Measurements from ENCODE around the gene LIFR.
"Not testable (repeated sequence)": the region's sequence is repeated elsewhere in the genome, so short reads cannot be mapped to it uniquely, and the experiment has no call there.

LIFR gene

GRCh38 chr5:38591523-38591849 is 35.0 kb upstream of the LIFR start:
- DNase-seq (ENCODE audit: insufficient read length, low spot score) (no peak), FAIRE-seq (no peak)
- no peak for TF ChIP-seq POLR2A (IDR thresholded peaks at IDR 0.05; ENCODE audit: low read depth, low read length)

GRCh38 chr5:38590838-38591522 is 34.5 kb upstream of the LIFR start:
- DNase-seq (ENCODE audit: insufficient read length, low spot score) (no peak), FAIRE-seq (peak; percentile 6)
- no peak for TF ChIP-seq POLR2A (IDR thresholded peaks at IDR 0.05; ENCODE audit: low read depth, low read length)

- DNase-seq (ENCODE audit: insufficient read length, low spot score) (no peak), FAIRE-seq (no peak)
- TF ChIP-seq POLR2A (IDR thresholded peaks at IDR 0.05; ENCODE audit: low read depth, low read length) = no peak
Observed at GRCh38 chr5:38589629-38590028, 33.2 kb upstream of the LIFR start.

- FAIRE-seq (no peak), DNase-seq (ENCODE audit: insufficient read length, low spot score) (no peak)
- no peak for TF ChIP-seq POLR2A (IDR thresholded peaks at IDR 0.05; ENCODE audit: low read depth, low read length)
Observed at GRCh38 chr5:38585816-38586215, 29.4 kb upstream of the LIFR start.

GRCh38 chr5:38583500-38583899 is 27.1 kb upstream of the LIFR start:
- no peak for FAIRE-seq
- DNase-seq (ENCODE audit: insufficient read length, low spot score) = no peak
- no peak for TF ChIP-seq POLR2A (IDR thresholded peaks at IDR 0.05; ENCODE audit: low read depth, low read length)

GRCh38 chr5:38582975-38583319 is 26.5 kb upstream of the LIFR start:
- FAIRE-seq (no peak), DNase-seq (ENCODE audit: insufficient read length, low spot score) (no peak)
- no peak for TF ChIP-seq POLR2A (IDR thresholded peaks at IDR 0.05; ENCODE audit: low read depth, low read length)

GRCh38 chr5:38582293-38582974 is 26.0 kb upstream of the LIFR start:
- no peak for DNase-seq (ENCODE audit: insufficient read length, low spot score)
- no peak for TF ChIP-seq POLR2A (IDR thresholded peaks at IDR 0.05; ENCODE audit: low read depth, low read length)
- no peak for FAIRE-seq

GRCh38 chr5:38581597-38581996 is 25.2 kb upstream of the LIFR start:
- DNase-seq (ENCODE audit: insufficient read length, low spot score) = no peak
- FAIRE-seq = no peak
- TF ChIP-seq POLR2A (IDR thresholded peaks at IDR 0.05; ENCODE audit: low read depth, low read length) = no peak

- FAIRE-seq = no peak
Observed at GRCh38 chr5:38579105-38579504, 22.7 kb upstream of the LIFR start.

GRCh38 chr5:38576961-38577684 is 20.7 kb upstream of the LIFR start:
- no peak for FAIRE-seq
- TF ChIP-seq POLR2A (IDR thresholded peaks at IDR 0.05; ENCODE audit: low read depth, low read length) = no peak
- no peak for DNase-seq (ENCODE audit: insufficient read length, low spot score)

More at GRCh38 chr5:38579105-38579504, 22.7 kb upstream of the LIFR start:
- DNase-seq (ENCODE audit: insufficient read length, low spot score) = no peak
- no peak for TF ChIP-seq POLR2A (IDR thresholded peaks at IDR 0.05; ENCODE audit: low read depth, low read length)

GRCh38 chr5:38576442-38576841 is 20.0 kb upstream of the LIFR start:
- no peak for DNase-seq (ENCODE audit: insufficient read length, low spot score)
- FAIRE-seq = no peak

GRCh38 chr5:38575476-38575875 is 19.0 kb upstream of the LIFR start:
- DNase-seq (ENCODE audit: insufficient read length, low spot score) (no peak), FAIRE-seq (no peak)
- no peak for TF ChIP-seq POLR2A (IDR thresholded peaks at IDR 0.05; ENCODE audit: low read depth, low read length)

More at GRCh38 chr5:38576442-38576841, 20.0 kb upstream of the LIFR start:
- TF ChIP-seq POLR2A (IDR thresholded peaks at IDR 0.05; ENCODE audit: low read depth, low read length) = no peak

GRCh38 chr5:38574009-38574408 is 17.6 kb upstream of the LIFR start:
- FAIRE-seq (no peak), DNase-seq (ENCODE audit: insufficient read length, low spot score) (no peak)
- TF ChIP-seq POLR2A (IDR thresholded peaks at IDR 0.05; ENCODE audit: low read depth, low read length) = no peak

- DNase-seq (ENCODE audit: insufficient read length, low spot score) (no peak), FAIRE-seq (no peak)
- TF ChIP-seq POLR2A (IDR thresholded peaks at IDR 0.05; ENCODE audit: low read depth, low read length) = no peak
Observed at GRCh38 chr5:38573521-38573920, 17.1 kb upstream of the LIFR start.

- no peak for TF ChIP-seq POLR2A (IDR thresholded peaks at IDR 0.05; ENCODE audit: low read depth, low read length)
- DNase-seq (ENCODE audit: insufficient read length, low spot score) = no peak
Observed at GRCh38 chr5:38569180-38569579, 12.7 kb upstream of the LIFR start.

GRCh38 chr5:38567306-38567705 is 10.9 kb upstream of the LIFR start:
- DNase-seq (ENCODE audit: insufficient read length, low spot score); FAIRE-seq: not testable (repeated sequence)

More at GRCh38 chr5:38569180-38569579, 12.7 kb upstream of the LIFR start:
- FAIRE-seq = no peak
